ENCODE data around the gene SLC13A3. TPM values are rescaled to one million over a fixed set of nuclear protein-coding genes. Genes with fewer than 3 reads are reported as not detected.

Gene SLC13A3
- total RNA-seq, 1 donor from 2014 or later = 18.8 TPM

GRCh38 chr20:46689754-46690085, 38.5 kb upstream of the SLC13A3 start:
- Mint-ChIP-seq H3K27ac (peak overlapping the region; percentile 92), H3K27me3 (ENCODE audit: low read depth) (no peaks in the 10 kb centered on the region), H3K9me3 (peaks cover 9% of the 10 kb centered on the region), H3K4me1 (peaks cover 10% of the 10 kb centered on the region), H3K36me3 (peaks cover 14% of the 10 kb centered on the region), H3K4me3 (peak overlapping the region; percentile 87)
- no peak for TF ChIP-seq CTCF (IDR thresholded peaks at IDR 0.05; ENCODE audit: unreplicated experiment)
- no peak for DNase-seq (ENCODE audit: low spot score in 2 of 2, unreplicated experiment in 2 of 2)

- peak within 1 kb of the TSS; percentile 87 for H3K4me3 Mint-ChIP-seq
- peak within 1 kb of the TSS; percentile 98 for H3K27ac Mint-ChIP-seq
- H3K4me1 Mint-ChIP-seq = peaks cover 14% of the 10 kb centered on the region
- no peaks in the 10 kb centered on the region for H3K27me3 Mint-ChIP-seq (ENCODE audit: low read depth)
- DNase-seq (ENCODE audit: low spot score in 2 of 2, unreplicated experiment in 2 of 2) = peak; percentile 97 to 98
- H3K9me3 Mint-ChIP-seq = peaks cover 9% of the 10 kb centered on the region
- TF ChIP-seq CTCF (IDR thresholded peaks at IDR 0.05; ENCODE audit: unreplicated experiment) = peak; percentile 49
- peaks cover 14% of the 10 kb centered on the region for H3K36me3 Mint-ChIP-seq
These were observed 38.0 kb upstream of the SLC13A3 start, which contains the start of gene TP53RK for GRCh38 chr20:46689082-46689753. TP53RK (minus strand) TSS chr20:46689444; CDS start chr20:46689414, 30 bp downstream.

- no peak for DNase-seq (ENCODE audit: low spot score in 2 of 2, unreplicated experiment in 2 of 2)
- peak overlapping the region; percentile 87 for H3K4me3 Mint-ChIP-seq
- H3K27ac Mint-ChIP-seq = peak overlapping the region; percentile 98
- peaks cover 22% of the 10 kb centered on the region for H3K4me1 Mint-ChIP-seq
- H3K27me3 Mint-ChIP-seq (ENCODE audit: low read depth) = no peaks in the 10 kb centered on the region
- no peak for TF ChIP-seq CTCF (IDR thresholded peaks at IDR 0.05; ENCODE audit: unreplicated experiment)
- peaks cover 14% of the 10 kb centered on the region for H3K36me3 Mint-ChIP-seq
- peaks cover 9% of the 10 kb centered on the region for H3K9me3 Mint-ChIP-seq
These were observed 37.2 kb upstream of the SLC13A3 start for GRCh38 chr20:46688151-46689081.

GRCh38 chr20:46683939-46684750, 32.9 kb upstream of the SLC13A3 start:
- peaks cover 35% of the 10 kb centered on the region for H3K4me1 Mint-ChIP-seq
- peak overlapping the region; percentile 77 for H3K4me3 Mint-ChIP-seq
- H3K36me3 Mint-ChIP-seq = peaks cover 18% of the 10 kb centered on the region
- no peaks in the 10 kb centered on the region for H3K27me3 Mint-ChIP-seq (ENCODE audit: low read depth)
- no peaks in the 10 kb centered on the region for H3K9me3 Mint-ChIP-seq
- peak overlapping the region; percentile 95 for H3K27ac Mint-ChIP-seq
- TF ChIP-seq CTCF (IDR thresholded peaks at IDR 0.05; ENCODE audit: unreplicated experiment) = no peak
- DNase-seq (ENCODE audit: low spot score in 2 of 2, unreplicated experiment in 2 of 2) = peak; percentile 40 to 70

GRCh38 chr20:46683668-46683938, 32.3 kb upstream of the SLC13A3 start:
- Mint-ChIP-seq H3K27ac (peak overlapping the region; percentile 95), H3K4me1 (peaks cover 35% of the 10 kb centered on the region), H3K4me3 (peak overlapping the region; percentile 77), H3K36me3 (peaks cover 18% of the 10 kb centered on the region), H3K9me3 (no peaks in the 10 kb centered on the region), H3K27me3 (ENCODE audit: low read depth) (no peaks in the 10 kb centered on the region)
- no peak for TF ChIP-seq CTCF (IDR thresholded peaks at IDR 0.05; ENCODE audit: unreplicated experiment)
- no peak for DNase-seq (ENCODE audit: low spot score in 2 of 2, unreplicated experiment in 2 of 2)
